HG03457 (cell line): ENCODE measurements around the gene CAP2.
"Not testable (repeated sequence)": the region's sequence is repeated elsewhere in the genome, so short reads cannot be mapped to it uniquely, and the experiment has no call there.

Experiments used
- ATAC-seq: cut with Tn5 transposase; IDR thresholded peaks from one replicate; pipeline ENCODE4 v1.9.1; 2021; ENCODE audit warnings: moderate number of reproducible peaks; ENCODE audit not compliant: unreplicated experiment

CAP2 gene

DNA sequence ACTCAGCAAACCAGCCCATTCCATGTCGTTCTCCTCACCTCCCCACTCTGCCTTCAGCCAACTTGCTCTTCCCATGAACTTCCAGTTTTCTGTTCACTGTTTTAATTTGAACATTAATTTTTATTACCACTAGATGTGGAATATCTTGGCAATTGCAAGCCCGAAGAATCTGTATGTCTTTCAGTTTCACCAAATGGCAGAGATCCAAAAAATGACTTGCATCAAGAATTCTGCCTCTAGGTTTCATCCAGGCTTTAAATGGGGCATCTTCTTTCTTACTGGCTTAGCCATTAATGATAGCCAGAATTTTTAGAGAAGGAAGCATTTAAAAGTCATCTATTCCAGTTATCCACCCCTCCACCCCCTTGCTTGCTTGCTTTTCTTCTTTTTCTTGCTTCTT, 39.0 kb downstream of the CAP2 start:
- no peak for ATAC-seq

DNA sequence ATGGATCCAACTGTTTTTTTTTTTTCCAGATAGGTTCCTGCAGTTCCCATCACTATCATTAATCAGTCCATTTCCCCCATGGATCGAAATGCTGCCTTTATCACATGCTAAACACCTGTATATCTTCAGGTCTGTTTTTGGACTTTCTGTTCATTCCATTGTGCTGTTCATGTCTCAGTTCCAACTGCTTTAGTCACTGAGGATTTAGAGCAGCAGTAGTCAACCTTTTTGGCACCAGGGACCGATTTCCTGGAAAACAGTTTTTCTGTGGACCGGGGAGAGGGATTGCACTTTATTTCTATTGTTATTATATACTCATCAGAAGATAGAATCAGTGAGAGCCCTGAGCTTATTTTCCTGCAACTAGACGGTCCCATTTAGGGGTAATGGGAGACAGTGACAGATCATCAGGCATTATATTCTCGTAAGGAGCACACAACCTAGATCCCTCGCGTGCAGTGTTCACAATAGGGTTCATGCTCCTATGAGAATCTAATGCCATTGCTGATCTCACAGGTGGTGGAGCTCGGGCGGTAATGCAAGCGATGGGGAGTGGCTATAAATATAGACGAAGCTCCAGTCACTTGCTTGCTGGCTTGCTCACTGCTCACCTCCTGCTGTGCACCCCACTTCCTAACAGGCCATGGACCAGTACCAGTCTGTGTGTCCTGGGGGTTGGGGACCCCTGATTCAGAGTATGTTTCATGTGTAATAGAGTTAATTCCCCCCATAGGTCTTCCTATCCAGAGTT, 46.0 kb downstream of the CAP2 start:
- ATAC-seq, result no peak

DNA sequence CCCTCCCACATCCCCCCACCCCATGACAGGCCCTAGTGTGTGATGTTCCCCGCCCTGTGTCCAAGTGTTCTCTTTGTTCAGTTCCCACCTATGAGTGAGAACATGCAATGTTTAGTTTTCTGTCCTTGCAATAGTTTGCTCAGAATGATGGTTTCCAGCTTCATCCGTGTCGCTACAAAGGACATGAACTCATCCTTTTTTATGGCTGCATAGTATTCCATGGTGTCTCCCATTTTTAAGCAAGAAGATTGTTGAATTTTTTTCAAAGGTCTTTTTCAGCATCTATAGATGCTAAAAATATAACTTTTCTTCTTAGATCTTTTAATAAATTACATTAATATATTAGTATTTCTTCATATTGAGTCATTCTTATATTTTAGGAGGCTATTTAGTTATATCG, 47.4 kb downstream of the CAP2 start:
- ATAC-seq, result not testable (repeated sequence)

DNA sequence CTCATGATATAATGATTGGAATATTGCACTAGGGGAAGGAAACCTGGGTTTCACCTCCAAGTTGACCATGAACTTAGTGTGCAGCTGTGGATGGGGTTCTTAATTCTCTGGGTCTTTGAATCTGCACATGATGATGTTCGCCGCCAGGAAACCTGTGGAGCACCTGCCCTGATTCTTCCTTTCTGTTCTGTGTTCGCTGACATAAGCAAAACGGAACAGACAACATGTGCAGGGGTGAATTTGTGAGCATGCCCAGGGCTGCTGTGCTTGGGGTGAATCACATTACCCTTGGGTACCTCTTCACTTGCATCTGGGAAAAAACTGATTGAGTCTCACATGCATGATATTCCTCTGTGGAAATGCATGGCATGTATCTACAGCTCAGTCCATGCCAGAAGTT, 48.8 kb downstream of the CAP2 start:
- no peak for ATAC-seq

DNA sequence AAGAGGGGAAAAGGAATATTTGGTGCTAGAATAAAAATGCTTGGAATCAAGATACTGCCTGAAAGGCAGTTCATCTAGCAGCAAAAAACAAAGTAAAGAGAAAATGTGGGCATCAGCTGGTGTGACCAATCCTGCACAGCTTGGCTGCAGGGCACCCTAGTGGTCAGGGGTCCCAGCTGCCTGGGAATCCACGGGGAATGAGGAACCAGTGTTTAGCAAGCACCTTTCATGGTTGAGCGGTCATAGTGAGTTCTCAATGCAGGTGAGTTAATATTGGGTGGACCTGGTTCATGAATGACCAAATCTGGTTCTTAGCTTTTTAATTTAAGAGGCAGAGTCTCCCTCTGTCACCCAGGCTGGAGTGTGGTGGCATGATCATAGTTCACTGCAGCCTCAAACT, 53.3 kb downstream of the CAP2 start:
- no peak for ATAC-seq

DNA sequence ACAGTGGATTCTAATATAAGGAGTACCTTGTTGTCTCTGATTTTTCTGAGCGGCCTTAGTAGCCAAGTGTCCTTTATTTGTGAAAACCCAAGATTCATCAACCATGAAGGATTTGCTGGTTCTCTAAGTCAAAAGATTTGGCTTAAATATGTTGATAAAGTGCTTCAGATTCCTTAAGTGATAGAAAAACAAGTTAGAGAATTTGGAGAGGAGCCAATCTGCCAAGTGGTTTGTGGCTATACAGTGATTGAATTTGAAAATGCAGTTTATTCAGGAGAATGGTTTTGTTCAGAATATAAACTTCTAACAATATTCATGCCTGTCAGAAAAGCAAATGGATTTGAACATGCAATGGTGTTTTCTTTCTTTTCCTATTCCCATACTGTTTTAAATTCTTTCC, 54.8 kb downstream of the CAP2 start:
- ATAC-seq, result no peak

DNA sequence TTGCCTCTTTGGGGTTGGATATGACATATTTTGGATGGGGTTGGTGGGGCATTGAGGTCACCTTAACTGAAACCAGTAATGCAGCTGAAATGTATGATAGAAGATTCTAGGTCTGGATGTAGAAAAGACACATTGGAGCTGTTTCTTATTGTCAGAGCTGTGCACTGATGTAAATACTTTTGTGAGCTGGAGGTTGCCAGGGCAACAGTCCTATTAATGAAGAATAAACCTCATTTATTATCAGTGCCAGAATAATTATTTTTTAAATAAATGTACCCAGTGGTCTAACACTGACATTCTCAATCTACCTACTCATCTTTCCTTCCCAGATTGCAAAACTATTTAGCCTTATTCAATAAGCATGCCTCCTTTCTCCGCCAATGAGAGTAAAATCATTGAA, 57.0 kb downstream of the CAP2 start:
- ATAC-seq, result no peak

DNA sequence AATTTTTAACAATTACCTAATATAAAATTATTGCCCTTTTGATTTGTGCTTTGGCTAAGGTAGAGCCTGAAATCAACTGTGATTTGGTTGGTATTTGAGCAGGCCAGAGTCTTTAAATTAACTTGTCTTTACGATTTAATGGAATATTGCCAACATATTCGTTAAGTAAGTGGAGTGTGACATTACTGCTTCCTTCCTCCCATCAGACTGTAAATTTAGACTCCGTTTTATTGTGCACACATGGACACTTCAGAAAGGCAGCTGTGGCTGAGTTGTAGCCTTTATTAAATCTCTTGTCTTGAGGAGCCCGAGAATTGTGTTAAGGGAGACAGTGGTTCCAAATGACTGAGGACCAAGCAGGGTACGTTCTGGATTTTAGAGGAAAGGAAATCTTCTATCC, 57.4 kb downstream of the CAP2 start:
- ATAC-seq, result no peak

DNA sequence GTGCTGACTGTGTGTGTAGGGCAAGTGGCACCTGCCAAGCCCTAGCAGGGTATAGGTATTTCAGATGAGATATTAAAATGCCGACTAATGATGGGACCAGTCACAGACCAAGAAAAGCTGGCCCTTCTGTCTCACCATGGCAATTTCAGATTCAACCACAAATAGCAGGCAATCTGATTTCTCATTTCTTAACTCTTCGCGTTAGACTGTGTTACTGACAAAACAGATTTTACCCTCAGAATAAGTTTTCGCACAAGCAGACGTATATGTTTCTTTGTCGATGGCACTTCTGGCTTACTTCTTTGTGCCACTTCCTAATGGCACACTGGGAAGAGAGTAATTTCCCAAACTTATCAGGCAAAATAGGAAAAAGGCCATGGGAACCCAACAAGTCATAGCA, 58.7 kb downstream of the CAP2 start:
- ATAC-seq, result no peak

DNA sequence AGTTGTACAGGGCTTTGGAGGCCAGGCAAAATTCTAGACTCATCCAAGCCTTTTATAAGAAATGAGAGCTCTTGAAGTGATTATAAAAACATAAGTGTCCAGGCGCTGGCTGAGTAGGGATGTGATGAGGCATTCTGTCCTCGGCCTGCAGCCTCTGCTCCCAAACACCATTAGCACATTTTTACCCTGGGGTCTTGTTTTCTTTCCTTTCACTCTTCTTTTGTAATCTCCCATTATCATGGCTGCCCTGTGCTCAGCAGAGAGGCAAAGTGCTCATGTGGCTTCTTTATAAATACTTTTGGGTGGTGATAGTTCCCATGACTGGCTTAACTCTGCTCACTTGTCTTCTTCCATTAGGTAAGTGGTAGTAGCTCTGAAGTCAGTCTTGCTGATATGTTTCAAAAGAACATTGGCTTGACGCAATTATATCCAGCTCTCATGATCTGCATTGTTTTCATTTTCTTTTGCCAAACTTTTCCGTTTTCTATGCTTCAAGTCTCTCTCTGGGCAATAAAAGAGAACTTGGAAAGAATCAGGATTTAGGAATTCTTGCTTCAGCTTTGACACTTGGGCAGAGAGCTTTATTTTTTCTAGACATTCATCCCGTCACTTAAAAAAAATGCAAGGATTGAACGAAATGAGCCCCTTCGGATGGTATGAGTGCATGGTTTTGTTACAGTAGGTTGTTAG, 61.1 kb downstream of the CAP2 start:
- ATAC-seq, result no peak

DNA sequence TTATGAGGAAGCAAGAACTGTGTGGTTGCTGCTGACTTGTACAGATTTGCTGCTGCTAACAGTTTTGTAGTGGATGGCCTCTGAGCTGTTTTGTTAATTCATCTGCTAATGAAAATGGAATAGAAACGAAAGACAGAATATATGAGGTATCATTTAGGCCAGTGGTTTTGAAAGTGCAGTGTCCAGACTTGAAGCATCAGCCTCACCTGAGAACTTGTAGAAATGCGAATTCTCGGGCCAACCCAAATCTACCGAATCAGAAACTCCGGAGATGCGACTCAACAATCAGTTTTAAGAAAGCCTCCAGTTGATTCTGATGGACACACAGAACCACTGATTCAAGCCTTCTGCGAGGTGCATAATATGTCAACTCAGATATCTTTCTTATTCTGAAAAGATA, 62.5 kb downstream of the CAP2 start:
- no peak for ATAC-seq

DNA sequence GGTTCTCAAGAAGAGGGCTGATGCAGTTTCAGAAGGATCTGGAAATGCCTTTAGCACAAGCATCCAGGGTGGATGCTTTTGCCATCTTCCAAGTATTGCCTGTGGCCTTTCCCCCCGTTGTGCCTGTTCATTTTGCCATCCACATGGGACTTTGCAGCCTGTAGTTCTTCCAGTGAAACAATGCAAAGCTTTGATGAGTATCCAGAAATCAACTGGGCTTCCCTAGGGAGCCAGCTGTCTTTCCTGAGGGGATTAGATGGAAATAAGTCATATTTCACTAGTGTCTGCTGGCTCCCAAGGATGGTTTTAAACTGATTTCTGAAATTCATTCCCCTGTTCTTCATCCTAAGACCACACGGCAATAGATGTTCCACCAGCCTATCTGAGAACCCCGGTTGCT, 63.3 kb downstream of the CAP2 start:
- no peak for ATAC-seq

DNA sequence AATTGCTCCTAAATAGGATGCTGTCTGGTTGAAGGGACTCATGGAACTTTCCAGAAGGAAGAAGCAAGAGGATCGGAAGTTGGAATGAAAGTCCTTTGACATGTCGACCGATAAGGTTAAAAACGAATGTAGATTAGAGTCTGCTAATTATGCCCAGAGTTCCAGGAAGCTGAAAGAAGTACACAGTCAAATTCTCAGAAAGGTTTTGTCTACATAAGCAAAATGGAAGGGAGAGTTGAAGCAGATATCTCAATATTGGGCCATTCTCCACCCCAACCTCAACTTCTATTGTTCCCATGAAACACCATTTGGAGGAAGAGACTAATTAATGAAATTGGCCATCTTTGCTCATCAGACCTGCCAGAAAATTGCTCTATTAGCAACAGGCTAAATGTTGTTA, 64.0 kb downstream of the CAP2 start:
- ATAC-seq, result no peak

DNA sequence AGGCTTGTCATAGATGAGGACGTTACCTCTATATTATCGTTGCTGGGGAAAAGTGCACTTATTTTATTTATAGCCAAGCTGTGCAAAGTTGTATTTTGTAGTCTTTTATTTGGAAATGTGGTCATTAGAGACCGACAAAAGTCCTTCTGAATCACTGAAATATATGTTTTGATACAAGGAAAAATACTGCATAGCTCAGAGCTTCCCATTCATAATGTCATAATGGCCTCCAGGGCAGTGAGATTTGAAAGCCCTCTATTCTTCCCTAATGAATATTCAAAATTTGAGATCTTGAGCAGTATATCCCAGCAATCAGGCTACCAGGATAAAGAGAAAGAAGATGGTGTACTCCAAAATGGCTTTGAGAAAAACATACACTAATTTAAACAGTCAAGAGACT, 64.6 kb downstream of the CAP2 start:
- ATAC-seq, result no peak

DNA sequence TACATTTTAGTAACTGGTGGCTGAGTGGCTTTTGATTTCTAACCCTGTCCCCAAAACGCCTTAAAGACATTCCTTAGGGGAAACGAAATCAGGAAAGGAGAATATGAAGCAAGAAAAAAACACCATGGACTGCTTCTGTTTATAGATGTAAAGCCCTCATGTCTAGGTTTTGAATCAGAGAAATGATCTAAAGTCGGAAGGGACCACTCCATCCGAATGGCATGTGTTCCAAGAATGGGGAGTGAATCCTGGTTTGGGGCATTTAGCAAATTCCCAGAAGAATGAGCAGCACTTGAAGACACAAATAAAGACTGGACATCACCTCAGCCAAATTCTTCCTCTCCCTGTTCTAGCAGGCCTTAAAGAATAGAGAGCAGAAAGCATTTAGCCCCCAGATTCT, 65.6 kb downstream of the CAP2 start:
- ATAC-seq, result no peak

DNA sequence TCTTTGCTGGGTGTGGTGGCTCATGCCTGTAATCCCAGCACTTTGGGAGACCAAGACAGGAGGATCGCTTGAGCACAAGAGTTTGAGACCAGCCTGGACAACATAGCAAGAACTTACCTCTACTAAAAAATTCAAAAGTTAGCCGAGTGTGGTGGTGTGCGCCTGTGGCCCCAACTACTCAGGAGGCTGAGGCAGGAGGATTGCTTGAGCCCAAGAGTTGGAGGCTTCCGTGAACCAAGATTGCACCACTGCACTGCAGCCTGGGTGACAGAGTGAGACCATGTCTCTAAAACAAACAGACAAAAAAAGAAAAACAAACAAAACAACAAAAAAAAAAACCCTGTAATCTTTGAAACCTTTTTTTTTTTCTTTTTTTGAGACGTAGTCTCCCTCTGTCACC, 67.5 kb downstream of the CAP2 start:
- ATAC-seq, result no peak

DNA sequence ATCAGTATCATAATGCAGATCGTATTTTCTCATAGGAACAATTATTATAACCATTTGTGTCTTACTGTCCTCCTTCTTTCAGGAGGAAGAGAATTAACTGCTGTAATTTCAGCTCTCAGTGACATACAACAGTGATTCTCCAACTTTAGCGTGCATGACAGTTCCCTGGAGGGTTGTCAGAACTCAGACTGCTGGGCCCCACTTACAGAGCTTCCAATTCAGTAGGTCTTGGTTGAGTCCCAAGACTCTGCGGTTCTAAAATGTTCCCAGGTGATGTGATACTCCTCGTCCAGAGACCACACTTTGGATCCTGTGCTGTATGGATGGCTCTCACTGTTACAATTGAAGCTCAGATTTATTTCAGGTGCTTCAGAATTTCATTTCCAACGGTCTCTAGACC, 72.8 kb downstream of the CAP2 start:
- no peak for ATAC-seq

DNA sequence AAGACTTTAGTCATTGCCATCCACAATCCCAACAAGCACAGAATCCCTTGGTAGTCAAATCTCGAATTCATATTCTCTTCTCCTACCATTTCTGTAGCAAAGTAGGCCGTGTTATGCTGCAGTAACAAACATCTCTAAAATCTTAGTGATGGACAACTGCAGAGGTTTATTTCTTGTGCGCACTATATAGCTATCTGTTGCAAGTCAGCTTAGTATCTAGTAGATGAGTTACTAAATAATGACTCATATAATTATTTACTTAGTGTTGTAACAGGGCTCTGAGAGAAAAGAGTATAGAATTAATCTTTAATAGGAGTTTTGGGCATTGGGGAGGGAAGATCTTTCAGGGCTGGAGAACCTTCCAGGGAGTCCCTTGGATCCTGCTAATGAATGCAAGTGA, 73.3 kb downstream of the CAP2 start:
- ATAC-seq, result no peak

DNA sequence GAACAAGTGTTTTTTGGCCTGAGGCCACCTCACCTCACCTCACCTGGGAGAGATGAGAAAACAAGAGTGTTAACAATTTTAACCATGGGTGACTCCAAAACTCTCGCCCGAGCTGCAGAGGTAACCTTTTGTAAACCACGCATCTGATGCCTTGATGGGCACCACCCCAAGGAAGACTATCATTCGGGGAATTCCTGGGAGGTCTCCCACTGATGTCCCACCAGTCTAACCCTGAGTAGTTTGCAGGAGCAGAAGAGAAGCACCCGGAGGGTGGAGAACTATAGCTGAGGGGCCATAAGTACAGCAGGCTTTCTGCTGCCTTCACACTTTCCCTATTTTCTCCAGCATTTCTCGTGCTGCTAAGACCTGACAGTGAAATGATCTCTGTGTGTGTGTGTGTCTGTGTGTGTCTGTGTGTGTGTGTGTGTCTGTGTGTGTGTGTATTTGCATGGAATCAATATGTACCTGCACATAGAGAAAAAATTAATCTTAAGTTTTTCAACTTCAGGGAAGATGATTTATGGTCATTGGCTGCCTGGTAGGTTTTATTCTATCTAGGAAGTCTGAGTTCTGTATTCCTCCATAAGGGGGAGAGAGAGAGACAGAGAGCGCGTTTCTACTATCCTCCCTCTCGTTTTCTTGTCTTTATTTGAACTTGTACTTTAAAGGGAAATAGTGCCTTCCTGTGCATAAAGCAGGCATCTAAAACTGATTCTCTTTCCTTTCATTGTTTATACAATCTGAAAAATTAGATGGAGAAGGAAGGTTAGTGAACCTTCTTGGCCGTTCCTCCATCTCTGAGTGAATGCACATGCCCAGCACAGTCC, 75.8 kb downstream of the CAP2 start:
- no peak for ATAC-seq

DNA sequence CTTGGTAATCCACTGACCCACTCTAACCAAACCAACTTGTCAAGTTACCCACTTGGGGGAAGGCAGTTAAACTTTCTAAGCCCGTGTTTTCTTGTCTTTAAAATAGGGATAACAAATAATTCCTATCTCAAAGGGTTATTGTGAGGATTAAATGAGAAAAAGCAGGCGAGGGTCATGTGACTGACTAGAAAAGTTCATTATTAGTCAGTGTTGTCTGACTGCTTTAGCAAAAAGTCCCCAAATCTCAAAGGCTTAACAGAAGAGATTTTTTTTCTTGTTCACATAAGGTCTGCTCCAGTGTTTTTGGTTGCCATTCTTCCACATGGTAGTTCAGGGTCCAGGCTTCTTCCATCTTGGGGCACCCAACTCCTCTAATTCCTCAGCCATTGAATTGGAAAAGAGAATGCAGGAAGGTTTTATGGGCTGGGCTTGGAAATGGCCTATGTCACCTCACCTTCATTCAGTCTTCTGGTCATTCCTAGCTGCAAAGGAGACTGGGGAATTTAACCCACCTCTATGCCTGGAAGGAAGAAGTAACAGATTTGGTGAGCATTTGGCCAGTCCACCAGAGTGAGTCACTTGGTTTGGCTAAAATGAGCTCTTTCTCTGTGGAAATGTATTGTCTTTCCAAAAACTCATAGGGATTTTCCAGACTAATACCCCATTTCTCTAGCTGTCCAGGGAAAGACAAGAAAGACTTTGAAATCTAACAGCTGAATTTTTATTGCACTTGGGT, 77.0 kb downstream of the CAP2 start:
- no peak for ATAC-seq

DNA sequence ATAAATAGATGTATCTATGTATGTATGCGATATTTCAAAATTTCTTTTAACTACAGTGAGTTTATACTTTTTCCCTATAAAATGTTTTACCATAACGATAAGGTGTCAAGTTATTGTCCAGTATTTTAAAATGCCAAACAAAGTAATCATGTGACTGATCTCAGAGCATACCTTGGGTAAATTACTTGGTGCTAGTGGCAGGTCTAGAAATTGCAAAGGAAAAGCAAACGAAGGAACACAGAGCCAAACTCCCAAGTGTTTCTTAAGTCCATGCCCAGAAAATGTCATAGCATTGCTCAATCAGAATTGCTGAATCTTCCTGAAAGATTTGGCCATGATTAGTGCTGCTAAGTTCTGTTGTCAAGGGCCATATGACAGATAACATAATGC, 77.5 kb downstream of the CAP2 start:
- ATAC-seq, result no peak
